ENCODE measurements around the gene WDR33. TPM values are rescaled to one million over a fixed set of nuclear protein-coding genes. Genes with fewer than 3 reads are reported as not detected.

Gene WDR33
- total RNA-seq, 1 experiment from 2014 or later: 46.7 TPM

DNA sequence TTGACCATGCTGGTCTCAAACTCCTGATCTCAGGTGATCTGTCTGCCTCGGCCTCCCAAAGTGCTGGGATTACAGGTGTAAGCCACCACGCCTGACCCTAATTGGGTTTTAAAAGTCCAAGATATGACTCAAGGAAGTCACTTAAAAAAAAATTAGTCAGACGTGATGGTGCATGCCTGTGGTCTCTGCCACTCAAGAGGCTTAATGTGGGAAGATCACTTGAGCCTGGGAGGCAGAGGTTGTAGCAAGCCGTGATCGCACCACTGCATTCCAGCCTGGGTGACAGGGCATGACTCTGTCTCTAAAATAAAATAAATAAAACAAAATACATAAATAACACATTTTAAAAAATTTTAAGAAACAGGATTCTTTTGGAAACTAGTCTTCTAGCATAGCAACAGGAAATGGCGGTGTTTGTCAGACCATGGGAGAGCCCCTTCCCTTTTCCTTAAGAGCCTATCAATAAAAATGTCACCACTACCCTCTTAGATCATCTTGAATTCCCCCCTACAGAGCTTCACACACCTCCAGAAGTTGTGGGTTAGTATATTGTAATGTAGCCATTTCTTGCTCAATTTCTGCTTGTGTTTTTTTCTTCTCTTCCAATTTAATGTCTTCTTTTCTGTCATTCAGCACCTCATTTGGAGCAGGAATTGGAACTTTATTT is 89.5 kb downstream of the WDR33 start:
- DNase-seq (ENCODE audit: unreplicated experiment): no peak
- Mint-ChIP-seq H3K4me3 (ENCODE audit: unreplicated experiment) (no peak overlapping the region), H3K9me3 (ENCODE audit: unreplicated experiment) (no peaks in the 10 kb centered on the region), H3K27me3 (ENCODE audit: insufficient read depth, unreplicated experiment) (no peaks in the 10 kb centered on the region), H3K27ac (ENCODE audit: low read depth, unreplicated experiment) (peak overlapping the region; percentile 82), H3K36me3 (ENCODE audit: insufficient read depth, unreplicated experiment) (peaks cover 65% of the 10 kb centered on the region), H3K4me1 (ENCODE audit: insufficient read depth, unreplicated experiment) (peaks cover 10% of the 10 kb centered on the region)
- intact Hi-C loops (cut with micrococcal nuclease): no loop called here
- ChIA-PET POLR2A (interaction anchor here (1.3 to 2.2 kb wide), 3 partner anchors 9 to 90 kb away, joined by 5 to 6 read pairs (median 5); partner anchors contain the start of gene WDR33), CTCF (interaction anchor here (0.6 kb wide), 2 partner anchors 16 to 408 kb away, joined by 3 to 5 read pairs; no protein-coding TSS in a partner anchor)
- TF ChIP-seq, protein P1, sequence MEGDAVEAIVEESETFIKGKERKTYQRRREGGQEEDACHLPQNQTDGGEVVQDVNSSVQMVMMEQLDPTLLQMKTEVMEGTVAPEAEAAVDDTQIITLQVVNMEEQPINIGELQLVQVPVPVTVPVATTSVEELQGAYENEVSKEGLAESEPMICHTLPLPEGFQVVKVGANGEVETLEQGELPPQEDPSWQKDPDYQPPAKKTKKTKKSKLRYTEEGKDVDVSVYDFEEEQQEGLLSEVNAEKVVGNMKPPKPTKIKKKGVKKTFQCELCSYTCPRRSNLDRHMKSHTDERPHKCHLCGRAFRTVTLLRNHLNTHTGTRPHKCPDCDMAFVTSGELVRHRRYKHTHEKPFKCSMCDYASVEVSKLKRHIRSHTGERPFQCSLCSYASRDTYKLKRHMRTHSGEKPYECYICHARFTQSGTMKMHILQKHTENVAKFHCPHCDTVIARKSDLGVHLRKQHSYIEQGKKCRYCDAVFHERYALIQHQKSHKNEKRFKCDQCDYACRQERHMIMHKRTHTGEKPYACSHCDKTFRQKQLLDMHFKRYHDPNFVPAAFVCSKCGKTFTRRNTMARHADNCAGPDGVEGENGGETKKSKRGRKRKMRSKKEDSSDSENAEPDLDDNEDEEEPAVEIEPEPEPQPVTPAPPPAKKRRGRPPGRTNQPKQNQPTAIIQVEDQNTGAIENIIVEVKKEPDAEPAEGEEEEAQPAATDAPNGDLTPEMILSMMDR (IDR thresholded peaks at IDR 0.05; ENCODE audit: unreplicated experiment): no peak
- no TSS peak for BruUV-seq (replicated peaks)

DNA sequence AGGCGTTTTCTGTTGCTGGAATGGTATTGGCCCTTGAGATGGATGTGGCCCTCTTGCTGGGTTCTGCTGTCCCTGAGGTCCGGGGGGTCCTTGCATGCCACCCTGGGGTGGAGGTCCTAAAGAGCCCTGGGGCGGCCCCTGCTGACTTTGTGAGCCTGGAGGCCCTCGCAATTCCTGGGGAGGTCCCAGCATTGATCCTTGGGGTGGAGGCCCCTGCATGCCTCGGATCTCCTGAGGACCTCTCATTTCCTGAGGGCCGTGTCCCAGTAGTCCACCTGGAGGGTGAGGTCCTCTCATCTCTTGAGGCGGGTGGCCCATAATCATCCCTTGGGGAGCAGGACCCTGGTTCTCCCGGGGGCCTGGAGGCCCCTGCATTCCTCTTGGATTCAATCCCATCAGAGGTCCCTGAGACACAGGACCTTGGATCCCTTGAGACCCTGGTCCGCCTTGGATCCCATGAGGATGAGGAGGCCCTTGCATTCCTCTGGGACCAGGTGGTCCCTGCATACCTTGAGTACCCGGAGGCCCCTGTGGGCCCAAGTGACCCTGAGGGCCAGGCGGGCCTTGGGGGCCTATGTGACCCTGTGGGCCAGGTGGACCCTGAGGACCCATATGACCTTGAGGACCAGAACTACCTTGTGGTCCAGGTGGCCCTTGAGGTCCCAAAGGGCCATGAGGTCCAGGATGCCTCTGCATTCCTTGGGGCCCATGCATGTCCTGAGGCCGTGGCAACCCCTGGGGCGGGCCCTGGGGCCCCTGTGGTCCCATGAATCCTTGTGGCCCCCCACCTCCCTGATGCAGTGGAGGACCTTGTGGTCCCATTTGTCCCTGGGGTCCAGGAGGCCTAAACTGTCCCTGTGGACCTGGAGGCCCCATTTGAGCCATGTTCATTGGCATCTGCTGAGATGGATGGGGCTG is 91.4 kb downstream of the WDR33 start:
- Mint-ChIP-seq H3K4me1 (ENCODE audit: insufficient read depth, unreplicated experiment) (peaks cover 10% of the 10 kb centered on the region), H3K27me3 (ENCODE audit: insufficient read depth, unreplicated experiment) (no peaks in the 10 kb centered on the region), H3K27ac (ENCODE audit: low read depth, unreplicated experiment) (no peak overlapping the region), H3K4me3 (ENCODE audit: unreplicated experiment) (no peak overlapping the region), H3K9me3 (ENCODE audit: unreplicated experiment) (no peaks in the 10 kb centered on the region), H3K36me3 (ENCODE audit: insufficient read depth, unreplicated experiment) (peaks cover 83% of the 10 kb centered on the region)
- ChIA-PET POLR2A (no interaction called here), CTCF (no interaction called here)
- TF ChIP-seq, protein P1 (IDR thresholded peaks at IDR 0.05; ENCODE audit: unreplicated experiment): no peak
- no TSS peak for BruUV-seq (replicated peaks)
- intact Hi-C loops (cut with micrococcal nuclease): no loop called here
- no peak for DNase-seq (ENCODE audit: unreplicated experiment)

DNA sequence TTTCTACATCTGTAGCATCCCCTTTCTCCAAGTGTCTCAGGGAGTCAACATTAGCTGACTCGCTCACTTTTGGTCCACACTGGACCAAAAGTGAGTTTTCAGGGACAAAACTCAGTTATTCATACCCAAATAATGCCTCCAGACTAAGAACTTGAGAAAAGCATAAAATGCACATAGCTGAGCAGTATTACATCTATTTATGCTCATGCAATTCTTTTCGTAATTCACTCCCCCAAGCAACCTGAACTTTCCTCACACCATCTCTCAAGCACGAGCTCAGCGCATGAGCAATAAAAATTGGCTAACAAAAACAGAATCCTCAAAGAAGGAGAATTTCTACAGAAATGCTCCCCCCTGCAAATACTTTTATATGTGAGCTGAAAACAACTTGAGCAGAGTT is 92.7 kb downstream of the WDR33 start:
- DNase-seq (ENCODE audit: unreplicated experiment): no peak
- CTCF ChIA-PET: interaction anchor here (0.8 kb wide), 1 partner anchor 86 kb away, joined by 3 read pairs; no protein-coding TSS in a partner anchor
- BruUV-seq (replicated peaks): no TSS peak
- H3K9me3 Mint-ChIP-seq (ENCODE audit: unreplicated experiment): no peaks in the 10 kb centered on the region
- no peak overlapping the region for H3K27ac Mint-ChIP-seq (ENCODE audit: low read depth, unreplicated experiment)
- H3K4me1 Mint-ChIP-seq (ENCODE audit: insufficient read depth, unreplicated experiment): peaks cover 10% of the 10 kb centered on the region
- intact Hi-C loops (cut with micrococcal nuclease): no loop called here
- TF ChIP-seq, protein P1 (IDR thresholded peaks at IDR 0.05; ENCODE audit: unreplicated experiment): no peak
- peaks cover 82% of the 10 kb centered on the region for H3K36me3 Mint-ChIP-seq (ENCODE audit: insufficient read depth, unreplicated experiment)
- H3K4me3 Mint-ChIP-seq (ENCODE audit: unreplicated experiment): no peak overlapping the region
- H3K27me3 Mint-ChIP-seq (ENCODE audit: insufficient read depth, unreplicated experiment): no peaks in the 10 kb centered on the region
- POLR2A ChIA-PET: interaction anchor here (1.6 kb wide), 1 partner anchor 16 kb away, joined by 4 read pairs; no protein-coding TSS in a partner anchor

Data from MCF 10A (cell line).